HG03280 (cell line): ENCODE measurements around the gene LRP3.

ENCODE experiments used
- ATAC-seq: cut with Tn5 transposase; IDR thresholded peaks from one replicate; pipeline ENCODE4 v1.9.1; 2021; ENCODE audit warnings: mild to moderate bottlenecking, moderate library complexity; ENCODE audit not compliant: unreplicated experiment

The LRP3 gene

DNA sequence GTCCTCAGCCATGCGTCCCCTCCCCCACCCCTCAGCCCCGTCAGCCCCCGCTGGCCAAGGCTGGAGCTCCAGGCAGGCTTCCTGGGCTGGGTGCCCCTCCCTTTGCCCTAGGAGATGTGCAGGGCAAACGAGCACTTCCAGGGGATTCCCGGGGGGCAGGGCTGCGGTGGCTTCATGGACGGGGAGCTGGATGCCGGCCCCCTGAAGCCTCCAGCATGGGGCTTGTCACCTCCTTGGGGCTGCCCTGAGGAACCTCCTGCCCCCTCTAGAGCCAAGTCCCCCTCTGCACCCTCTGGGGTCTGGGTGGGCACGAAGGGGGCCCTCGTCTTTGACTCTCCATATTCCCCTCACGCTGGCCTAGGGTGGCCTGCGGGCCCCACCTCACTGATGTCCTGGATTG, 56.9 kb downstream of the LRP3 start:
- ATAC-seq = no peak

DNA sequence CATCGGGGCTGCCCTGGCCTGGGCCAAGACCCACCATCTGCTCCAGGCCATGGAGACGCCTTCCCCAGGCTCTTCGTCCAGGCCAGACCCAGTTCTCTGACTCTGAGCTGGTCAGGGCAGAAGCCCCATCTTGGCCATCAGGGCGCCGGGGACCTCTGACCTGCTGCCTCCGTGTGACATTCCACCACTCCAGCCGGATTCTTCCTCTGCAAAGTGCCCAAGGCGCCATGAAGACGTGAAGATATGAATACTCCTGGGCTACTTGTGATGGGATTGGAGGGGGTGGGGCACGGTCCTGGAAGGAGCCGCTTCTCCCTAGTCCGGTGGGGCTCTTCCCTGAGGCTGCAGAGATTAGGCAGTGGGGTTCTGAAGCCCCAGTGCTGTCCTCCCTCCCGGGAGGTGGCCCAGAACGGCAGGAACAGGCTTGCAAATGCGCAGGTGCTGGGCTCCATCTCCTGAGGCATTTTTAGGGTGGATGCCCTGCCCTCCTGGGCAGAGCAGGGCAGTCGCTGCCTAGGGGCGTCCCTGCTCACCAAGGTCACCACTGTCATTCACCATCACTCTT, 57.5 kb downstream of the LRP3 start:
- ATAC-seq = no peak

DNA sequence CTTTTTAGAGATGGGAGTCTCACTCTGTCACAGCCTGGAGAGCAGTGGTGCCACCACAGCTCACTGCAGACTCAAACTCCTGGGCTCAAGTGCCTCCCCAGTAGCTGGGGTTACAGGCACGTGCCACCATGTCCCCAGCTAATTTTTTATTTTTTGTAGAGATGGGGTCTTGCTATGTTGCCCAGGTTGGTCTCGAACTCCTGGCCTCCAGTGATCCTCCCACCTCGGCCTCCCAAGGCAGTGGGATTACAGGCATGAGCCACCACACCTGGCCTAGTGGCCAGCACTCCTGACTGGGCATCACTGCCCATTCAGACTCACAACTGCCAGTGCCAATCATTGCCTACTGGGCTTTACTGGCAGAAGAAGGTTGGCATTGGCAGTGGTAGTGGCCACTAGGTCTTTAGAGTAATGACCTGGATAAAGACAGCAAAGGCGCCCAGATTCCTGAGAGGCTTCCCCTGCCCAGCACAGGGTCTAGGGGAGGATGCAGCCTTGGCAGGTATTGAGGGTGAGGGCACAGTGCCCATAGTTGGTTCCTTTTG, 58.4 kb downstream of the LRP3 start:
- ATAC-seq = no peak

DNA sequence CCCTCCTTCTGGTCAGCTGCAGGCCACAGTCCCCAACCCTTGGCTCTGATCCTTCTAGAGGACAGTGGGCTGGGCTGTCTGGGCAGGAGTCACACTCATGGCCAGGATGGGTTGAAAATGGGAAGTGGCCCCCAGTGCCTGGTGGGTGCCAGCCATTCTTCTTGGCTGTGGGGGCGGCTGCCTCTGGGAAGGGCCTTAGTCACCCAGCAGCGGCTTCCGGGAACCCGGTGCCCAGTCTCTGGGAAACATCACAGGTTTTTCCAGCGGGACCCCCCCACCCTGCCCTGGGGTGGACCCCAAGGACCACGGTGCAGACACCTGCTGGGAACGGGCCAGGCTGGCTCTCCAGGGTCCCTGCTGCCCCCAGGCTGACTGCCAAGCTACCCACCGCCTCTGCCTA, 58.8 kb downstream of the LRP3 start:
- no peak for ATAC-seq

DNA sequence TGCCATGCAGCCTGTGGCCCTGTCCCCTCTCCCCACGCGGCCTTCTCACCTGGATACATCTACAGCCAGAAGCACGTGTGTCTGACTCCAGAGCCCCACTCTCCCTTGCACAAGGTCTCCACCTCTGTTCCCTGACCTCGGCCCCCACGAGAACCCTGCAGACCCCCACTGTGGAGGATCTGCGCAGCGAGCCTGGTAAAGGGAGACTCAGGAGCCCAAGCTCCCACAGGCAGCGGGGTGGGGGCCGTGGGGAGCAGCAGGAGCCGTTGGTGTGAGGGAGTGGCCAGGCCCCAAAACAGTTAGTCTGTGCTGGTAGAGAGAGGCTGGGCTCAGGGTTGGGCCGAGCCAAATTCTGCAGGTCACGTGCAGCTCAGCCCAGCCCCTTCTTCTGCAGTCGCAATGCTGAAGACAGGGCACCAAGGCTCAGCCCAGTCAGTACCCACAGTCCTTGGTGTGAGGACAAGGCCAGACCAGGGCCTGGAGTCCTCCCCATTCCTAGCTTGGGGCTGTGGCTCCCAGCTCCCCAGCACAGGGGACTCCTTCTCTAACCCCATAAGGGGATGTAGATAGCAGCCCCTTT, 60.2 kb downstream of the LRP3 start:
- ATAC-seq = no peak

DNA sequence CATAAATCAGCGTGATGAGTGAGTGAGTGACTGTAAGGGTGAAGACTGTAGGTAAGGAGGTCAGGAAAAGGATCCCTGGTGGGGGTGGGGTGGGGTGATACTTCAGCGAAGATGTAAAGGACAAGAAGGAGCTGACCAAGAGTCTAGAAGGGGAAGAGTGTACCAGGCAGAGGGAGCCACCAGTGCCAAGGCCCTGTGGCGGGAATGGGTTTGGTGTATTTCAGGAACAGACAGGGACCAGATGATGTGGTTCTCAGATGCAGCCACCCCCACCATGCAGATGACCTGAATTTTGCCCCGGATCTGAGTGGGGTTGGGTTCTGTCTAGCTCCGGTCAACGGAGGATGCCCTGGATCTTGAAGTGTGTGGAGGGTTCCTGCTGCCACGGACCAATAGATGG, 61.7 kb downstream of the LRP3 start:
- ATAC-seq = no peak

DNA sequence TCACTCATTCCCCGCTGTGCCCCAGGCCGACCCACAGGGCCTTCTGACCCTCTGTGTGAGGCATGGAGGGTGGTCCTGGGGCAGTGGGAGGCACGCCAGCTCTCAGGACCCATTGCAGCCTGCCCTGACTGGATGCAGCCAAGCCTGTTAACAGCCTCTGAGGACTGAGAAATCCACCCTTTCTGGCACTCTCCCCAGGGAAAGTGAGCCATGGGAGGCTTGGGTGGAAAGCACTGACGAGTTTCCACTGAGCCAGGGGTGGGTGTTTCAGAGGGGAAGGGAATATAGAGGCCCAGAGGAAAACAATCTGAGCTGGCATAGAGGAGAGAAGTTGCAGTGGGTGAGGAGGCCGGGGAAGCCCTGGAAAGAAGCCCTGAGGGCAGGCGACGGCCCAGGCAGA, 62.1 kb downstream of the LRP3 start:
- ATAC-seq = no peak

DNA sequence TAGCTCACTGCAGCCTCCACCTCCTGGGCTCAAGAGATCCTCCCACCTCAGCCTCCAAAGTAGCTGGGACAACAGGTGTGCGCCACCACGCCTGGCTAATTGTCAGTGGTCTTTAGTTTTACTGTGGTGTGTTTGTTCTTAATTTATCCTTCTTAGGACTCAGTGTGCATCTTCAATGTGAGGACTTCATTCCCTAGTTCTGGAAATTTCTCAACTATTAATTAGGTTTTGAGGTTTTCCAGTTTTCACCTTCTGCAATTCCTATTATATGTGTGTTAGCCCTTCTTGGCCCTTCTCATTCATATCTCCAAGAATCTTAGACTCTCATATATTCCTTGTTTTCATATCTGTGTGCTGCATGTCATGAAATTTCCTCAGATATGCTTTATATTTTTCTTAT, 63.7 kb downstream of the LRP3 start:
- no peak for ATAC-seq
